Measurements from ENCODE around the gene NUDT14.

Gene NUDT14

GRCh38 chr14:105161964-105162668, 19.0 kb downstream of the NUDT14 start:
- in situ Hi-C loops (cut with HindIII; ENCODE audit: low sequenced_read_pairs): no loop called here

DNA sequence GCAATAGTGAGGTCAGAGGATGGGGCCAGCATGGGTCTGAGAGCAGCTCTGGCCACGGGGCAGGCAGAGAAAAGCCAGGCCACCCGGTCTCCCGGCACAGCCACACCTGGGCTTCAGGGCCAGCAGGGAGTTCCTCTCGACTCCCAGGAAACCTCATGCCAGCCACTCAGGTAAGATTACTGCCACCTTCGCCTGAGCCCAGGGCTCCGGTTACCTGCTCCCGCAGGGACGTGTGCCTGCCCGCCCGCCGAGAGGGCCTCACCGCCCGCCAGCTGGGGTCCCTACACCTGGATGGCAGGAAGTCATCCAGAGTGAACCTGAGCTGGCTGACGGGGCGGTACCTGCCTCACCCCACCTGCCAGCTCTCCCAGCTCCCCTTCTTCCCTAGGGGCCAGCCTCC, 19.8 kb downstream of the NUDT14 start:
- in situ Hi-C loops (cut with HindIII; ENCODE audit: low sequenced_read_pairs): no loop called here

GRCh38 chr14:105160776-105161175, 20.3 kb downstream of the NUDT14 start:
- in situ Hi-C loops (cut with HindIII; ENCODE audit: low sequenced_read_pairs): no loop called here

DNA sequence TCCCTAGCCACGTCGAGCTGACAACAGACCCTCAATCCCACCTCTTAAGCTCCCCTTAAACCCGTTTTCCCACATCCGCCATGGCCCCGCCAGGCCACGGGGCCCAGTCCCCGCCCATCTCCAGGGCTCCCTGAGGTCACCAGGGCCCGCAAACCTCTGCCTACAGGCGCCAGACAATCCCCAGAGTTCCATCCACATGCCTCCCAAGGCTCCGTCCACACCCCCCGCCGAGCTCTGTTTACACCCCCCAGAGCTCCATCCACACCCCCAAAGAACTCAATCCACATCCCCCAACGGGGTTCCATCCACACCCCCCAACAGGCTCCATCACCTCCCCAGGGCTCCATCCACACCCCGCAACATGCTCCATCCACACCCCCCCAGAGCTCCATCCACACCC, 21.8 kb downstream of the NUDT14 start:
- in situ Hi-C loops (cut with HindIII; ENCODE audit: low sequenced_read_pairs): no loop called here

DNA sequence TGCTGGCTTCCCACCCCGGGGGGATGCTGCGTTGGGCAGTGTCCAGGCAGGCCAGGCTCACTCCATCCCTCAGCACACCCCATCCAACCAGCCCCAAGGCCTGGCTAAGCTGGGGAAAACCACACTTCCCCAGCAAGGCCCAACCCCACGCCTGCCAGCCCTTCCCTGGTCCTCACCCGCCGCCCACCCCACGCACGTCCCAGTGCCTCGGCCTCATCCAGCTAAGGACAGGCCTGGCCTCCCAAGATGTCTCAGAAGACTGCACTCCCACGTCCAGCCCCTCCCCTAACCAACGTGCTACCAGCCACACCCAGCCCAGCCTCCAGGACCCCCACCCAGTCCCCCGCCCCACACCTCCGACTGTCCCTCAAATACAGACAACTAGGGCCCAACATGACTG, 22.3 kb downstream of the NUDT14 start:
- in situ Hi-C loops (cut with HindIII; ENCODE audit: low sequenced_read_pairs): no loop called here

DNA sequence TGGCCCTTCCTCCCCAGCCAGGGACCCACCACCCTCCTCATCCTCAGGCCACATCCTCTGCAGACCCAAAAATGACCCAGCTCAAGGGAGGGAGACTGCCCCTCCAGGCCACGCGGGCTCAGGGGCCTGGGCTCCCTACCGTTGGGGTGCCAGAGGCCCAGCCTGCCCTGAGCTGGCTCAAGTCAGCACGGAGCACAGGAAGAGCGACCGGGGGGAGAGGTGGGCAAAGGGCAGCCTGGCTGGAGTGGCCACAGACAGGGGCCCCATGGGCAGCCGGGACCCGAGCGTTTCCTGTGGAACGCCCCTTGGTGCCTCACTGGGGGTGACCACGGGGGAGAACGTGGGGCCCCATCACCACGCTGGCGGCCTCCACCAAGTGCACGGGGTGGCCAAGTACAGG, 23.2 kb downstream of the NUDT14 start:
- in situ Hi-C loops (cut with HindIII; ENCODE audit: low sequenced_read_pairs): no loop called here

- in situ Hi-C loops (cut with HindIII; ENCODE audit: low sequenced_read_pairs): no loop called here
These were observed 24.4 kb downstream of the NUDT14 start for GRCh38 chr14:105156414-105157375.

- in situ Hi-C loops (cut with HindIII; ENCODE audit: low sequenced_read_pairs): no loop called here
These were observed 25.3 kb downstream of the NUDT14 start for GRCh38 chr14:105155681-105156413.

DNA sequence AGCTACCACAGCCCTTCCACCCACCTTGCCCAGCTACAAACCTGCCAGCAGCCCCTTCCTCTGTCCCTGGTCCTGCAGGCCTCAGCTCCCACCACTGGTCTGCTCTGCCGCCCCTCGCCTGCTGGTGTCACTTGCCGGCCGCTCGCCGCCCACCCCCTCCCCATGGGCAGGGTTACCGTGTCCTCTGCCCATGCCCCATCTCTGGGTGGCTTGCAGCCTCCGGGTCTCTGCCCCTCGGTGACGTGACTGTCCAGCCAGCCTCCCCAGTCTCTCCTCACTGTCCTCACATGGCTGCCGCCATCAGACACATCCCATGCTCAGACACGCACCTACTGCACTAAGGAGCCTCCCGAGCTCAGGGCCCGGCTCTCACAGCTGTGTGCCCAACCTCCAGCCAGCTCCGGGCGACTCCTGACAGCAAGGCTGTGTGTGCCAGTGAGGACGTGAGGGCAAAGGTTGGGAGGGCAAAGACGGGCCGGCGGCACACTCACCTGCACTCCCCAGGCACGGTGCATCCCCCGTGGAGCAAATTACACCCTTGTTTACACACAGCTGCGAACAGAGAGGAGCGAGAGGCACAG, 26.0 kb downstream of the NUDT14 start:
- in situ Hi-C loops (cut with HindIII; ENCODE audit: low sequenced_read_pairs): no loop called here

DNA sequence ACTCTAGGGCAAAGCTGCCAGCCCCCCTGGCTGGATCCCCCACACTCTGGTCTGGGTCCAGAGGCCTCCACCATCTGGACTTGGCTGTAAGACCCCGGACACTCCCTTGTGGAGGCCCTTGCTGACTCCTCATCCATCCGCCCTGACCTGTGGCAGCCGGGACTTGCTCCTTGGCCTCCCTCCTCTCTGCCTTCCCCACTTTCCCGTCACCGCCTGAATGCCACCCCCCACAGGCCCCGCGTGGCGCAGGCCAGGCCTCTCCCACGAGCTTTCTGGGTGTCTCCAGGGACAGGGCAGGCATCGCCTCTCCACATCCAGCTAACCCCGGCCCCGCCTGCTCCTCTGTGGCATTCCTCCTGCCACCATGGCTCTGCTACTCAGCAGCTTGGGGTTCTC, 26.6 kb downstream of the NUDT14 start:
- in situ Hi-C loops (cut with HindIII; ENCODE audit: low sequenced_read_pairs): no loop called here

DNA sequence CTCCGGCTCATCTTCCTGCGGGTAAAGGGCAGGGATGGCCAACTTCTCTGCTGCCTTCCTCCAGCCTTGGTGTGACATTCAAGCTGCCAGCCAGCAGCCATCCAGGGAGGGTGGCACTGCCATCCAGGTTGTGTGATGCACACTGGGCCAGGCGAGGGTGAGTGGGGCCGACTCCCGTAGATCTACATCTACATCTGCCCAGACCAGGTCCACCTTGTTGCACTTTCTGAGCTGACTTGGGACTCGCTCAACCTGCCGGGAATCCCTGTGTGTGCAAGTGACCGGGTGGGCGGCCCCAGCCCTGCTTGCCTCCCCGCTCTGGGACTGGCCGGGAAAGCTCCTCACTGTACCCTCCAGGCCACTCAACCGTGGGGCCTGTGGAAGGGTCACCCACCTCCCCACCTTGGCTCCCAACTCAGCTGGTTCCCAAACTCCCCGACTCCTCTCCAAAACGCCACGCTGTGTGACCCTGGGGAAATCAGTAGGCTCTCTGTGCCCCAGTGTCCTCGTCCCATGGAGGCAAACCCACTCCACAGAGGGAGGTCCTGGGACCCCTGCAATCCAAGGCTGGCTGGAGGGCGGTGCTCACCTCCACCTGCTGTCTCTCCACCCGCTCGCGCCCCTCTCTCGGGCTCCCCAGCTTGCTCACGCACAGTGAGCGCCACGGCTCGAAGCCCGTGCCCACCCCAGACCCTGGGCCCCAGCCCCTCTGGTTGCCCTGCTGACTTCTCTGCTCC, 27.2 kb downstream of the NUDT14 start:
- in situ Hi-C loops (cut with HindIII; ENCODE audit: low sequenced_read_pairs): no loop called here

GRCh38 chr14:105153331-105153731, 27.8 kb downstream of the NUDT14 start:
- in situ Hi-C loops (cut with HindIII; ENCODE audit: low sequenced_read_pairs): no loop called here

DNA sequence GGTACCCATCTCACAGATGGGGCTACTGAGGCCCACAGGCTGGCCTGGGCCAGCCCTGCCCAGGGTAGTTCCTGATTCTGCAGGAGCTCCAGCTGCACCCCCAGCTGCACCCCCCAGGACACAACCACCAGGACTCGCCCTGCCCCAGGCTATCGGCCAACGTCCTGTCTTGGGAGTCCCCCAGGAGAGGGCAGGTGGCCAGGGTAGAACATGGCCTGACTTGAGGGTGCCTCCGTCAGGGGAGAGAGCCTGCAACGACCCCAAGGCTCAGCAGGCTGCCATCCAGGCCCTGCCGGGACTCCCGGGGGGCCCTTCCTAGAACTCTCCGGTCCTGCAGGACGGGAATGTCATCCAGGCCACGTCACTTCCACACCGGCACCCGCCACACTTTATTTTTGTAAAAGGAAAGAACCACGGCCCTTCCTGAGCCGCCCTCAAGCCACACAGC, 28.3 kb downstream of the NUDT14 start:
- in situ Hi-C loops (cut with HindIII; ENCODE audit: low sequenced_read_pairs): no loop called here

DNA sequence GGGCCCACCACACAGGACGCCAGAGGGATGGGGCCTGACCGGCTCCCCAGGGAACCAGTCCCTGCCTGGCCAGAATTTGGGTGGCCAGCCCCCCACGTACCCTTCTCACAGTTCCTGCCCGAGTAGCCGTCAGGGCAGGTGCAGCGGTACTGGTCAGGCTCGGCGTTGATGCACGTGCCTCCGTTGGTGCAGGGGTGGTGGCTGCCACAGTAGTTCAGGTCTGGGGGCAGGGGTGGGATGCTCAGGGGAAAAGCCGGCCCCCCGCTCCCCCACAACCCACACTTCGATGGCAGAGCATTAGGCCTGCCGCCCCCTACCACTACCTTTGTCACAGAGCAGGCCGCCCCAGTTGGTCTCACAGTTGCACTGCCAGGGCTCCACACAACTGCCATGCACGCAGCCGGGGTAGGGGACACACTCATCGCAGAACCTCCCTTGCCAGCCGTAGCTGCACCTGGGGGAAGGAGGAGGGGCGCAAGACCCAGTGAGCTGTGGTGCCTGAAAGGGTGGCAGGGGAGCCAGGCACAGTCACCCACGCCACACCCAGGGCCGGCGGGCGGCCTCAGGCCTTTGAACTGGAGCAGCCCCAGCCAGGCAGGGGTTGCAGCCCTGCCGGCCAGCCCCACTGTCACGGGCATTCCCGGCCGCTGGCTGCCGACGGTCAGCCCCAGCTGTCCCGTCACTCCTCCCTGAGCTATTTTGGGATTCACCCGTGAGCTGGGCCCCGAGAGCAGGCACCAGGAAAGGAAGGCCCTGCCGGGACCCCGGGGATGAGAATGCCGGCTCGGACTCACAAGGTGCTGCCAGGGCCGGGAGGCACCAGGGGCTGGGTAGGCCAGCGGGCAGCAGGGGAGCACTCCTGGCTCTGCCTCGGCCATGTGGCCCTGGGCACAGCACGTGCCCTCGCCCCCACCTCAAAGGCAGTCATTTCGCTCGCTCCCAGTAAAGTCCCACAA, 29.0 kb downstream of the NUDT14 start:
- in situ Hi-C loops (cut with HindIII; ENCODE audit: low sequenced_read_pairs): no loop called here

DNA sequence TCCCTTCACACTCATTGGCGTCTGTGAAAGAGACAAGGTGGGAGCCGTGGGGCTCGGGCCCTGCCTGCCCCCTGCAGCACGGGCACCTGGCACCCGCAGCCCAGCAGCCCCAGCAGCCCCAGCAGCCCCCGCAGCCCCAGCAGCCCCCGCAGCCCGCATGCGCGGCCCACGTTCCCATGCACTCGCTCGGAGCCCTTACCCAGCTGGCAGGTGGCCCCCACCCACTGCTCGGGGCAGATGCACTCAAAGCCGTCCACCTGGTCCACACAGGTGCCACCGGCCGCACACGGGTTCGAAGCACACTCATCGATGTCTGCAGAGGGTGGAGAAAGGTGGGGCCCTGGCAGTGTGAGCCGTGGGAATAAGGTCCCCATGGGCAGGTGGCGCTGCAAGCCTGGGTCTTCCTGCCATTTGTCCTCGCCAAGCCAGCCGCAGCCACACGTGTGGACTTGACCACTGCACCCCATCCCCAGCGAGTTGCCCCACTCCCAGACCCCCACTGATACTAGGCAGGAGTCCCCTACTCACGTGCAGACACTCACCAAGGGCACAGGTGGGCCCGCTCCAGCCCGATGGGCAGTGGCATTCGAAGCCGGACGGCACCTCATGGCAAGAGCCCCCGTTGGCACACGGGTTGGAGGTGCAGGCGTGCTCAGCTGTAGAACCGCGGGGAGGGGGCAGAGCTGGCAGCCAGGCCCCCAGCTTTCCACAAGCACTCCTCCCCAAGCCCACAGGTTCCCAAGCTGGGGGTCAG, 29.9 kb downstream of the NUDT14 start:
- in situ Hi-C loops (cut with HindIII; ENCODE audit: low sequenced_read_pairs): no loop called here

- in situ Hi-C loops (cut with HindIII; ENCODE audit: low sequenced_read_pairs): no loop called here
These were observed 30.6 kb downstream of the NUDT14 start for GRCh38 chr14:105150368-105151083.

DNA sequence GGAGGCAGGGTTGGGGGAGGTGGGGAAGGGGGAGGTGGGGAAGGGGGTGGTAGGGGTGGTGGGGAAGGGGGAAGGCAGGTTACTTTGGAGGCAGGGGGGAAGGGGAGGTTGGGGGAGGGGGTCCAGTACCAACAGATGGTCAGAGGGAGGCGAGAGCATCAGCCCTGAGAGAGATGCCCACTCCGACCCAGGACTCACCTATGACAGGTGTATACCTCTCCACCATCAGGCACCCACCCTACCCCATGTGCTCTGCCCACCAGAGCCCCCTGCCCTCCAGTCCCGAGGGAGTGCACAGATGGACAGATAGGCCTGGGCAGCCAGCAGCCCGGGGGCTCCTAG, 31.1 kb downstream of the NUDT14 start:
- in situ Hi-C loops (cut with HindIII; ENCODE audit: low sequenced_read_pairs): no loop called here

All from endothelial cell of hepatic sinusoid (primary cell).